Fibroblast of lung (primary cell): Measurements from ENCODE around the gene CYP2S1.

Experiments used
- EZH2 ChIP-seq: IDR thresholded peaks from 2 replicates; pipeline ENCODE4 v1.5.1; 2012; ENCODE audit warnings: low read length, control low read depth, mild to moderate bottlenecking; ENCODE audit errors: missing control alignments
- TF ChIP-seq, protein P1 (sequence below), 2 donors: IDR thresholded peaks in 1 of 2; conservative IDR thresholded peaks in 1 of 2; 1 replicate in 1 of 2; 2 replicates in 1 of 2; pipeline ENCODE4 v1.5.1; 2011 to 2012; ENCODE audit warnings: low read length in 2 of 2, control low read depth in 1 of 2, inconsistent platforms in 1 of 2, low read depth in 1 of 2, mild to moderate bottlenecking in 1 of 2

DNA sequence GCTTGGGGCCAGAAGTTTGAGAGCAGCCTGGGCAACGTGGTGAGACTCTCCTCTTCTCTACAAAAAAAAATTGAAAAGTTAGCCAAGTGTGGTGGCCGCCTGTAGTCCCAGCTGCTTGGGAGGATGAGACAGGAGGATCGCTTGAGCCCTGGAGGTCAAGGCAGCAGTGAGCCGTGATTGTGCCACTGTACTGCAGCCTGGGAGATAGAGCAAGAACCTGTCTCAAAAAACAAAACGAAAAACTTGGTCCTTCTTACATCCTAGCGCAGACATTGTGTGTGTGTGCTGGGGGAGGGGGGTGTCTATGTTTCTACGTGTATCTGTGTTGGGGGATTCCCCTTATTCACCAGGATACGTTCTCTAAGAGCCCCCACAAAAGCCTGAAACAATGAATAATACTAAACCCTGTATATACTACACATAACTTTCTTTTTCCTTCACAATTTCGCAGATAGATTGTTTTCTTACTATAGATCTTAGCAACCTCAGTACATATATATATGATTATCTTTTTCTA is 33.9 kb downstream of the CYP2S1 start:
- TF ChIP-seq, protein P1, sequence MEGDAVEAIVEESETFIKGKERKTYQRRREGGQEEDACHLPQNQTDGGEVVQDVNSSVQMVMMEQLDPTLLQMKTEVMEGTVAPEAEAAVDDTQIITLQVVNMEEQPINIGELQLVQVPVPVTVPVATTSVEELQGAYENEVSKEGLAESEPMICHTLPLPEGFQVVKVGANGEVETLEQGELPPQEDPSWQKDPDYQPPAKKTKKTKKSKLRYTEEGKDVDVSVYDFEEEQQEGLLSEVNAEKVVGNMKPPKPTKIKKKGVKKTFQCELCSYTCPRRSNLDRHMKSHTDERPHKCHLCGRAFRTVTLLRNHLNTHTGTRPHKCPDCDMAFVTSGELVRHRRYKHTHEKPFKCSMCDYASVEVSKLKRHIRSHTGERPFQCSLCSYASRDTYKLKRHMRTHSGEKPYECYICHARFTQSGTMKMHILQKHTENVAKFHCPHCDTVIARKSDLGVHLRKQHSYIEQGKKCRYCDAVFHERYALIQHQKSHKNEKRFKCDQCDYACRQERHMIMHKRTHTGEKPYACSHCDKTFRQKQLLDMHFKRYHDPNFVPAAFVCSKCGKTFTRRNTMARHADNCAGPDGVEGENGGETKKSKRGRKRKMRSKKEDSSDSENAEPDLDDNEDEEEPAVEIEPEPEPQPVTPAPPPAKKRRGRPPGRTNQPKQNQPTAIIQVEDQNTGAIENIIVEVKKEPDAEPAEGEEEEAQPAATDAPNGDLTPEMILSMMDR (conservative IDR thresholded peaks at IDR 0.05 in 1 of 2, IDR thresholded peaks at IDR 0.05 in 1 of 2; ENCODE audit: low read depth in 1 of 2, low read length in 2 of 2): no peak
- TF ChIP-seq EZH2: no peak
